ENCODE results near the gene FBXO27.
"Not testable (repeated sequence)": the region's sequence is repeated elsewhere in the genome, so short reads cannot be mapped to it uniquely, and the experiment has no call there.

Gene FBXO27

GRCh38 chr19:38987745-38988144, 44.6 kb downstream of the FBXO27 start:
- DNase-seq: not testable (repeated sequence)

- no peak for DNase-seq
Measured at GRCh38 chr19:38985262-38985661, 47.1 kb downstream of the FBXO27 start.

GRCh38 chr19:38980583-38981374, 51.6 kb downstream of the FBXO27 start:
- no peak for DNase-seq

- no peak for DNase-seq
Measured at GRCh38 chr19:38979812-38980211, 52.5 kb downstream of the FBXO27 start.

- no peak for DNase-seq
Measured at GRCh38 chr19:38978326-38978689, 54.0 kb downstream of the FBXO27 start.

- DNase-seq: peak; percentile 52
Measured at GRCh38 chr19:38977445-38978325, 54.7 kb downstream of the FBXO27 start.

- DNase-seq: no peak
Measured at GRCh38 chr19:38975861-38976271, 56.5 kb downstream of the FBXO27 start.

GRCh38 chr19:38975214-38975860, 57.0 kb downstream of the FBXO27 start, which contains the start of gene FBXO17:
FBXO17 (minus strand) TSS chr19:38975742; CDS start chr19:38950319, 25,423 bp downstream.
- DNase-seq: peak; percentile 69

GRCh38 chr19:38974624-38975213, 57.6 kb downstream of the FBXO27 start:
- DNase-seq: no peak
